HEK293 (cell line): ENCODE results near the gene EHMT1.

Source experiments
- CTCF ChIA-PET: fragments of 350-600 bp; formaldehyde crosslinking; extraction: SDS; loops from one replicate; lab custom pipeline; 2021; ENCODE audit warnings: antibody characterized with exemption; lab: Yijun Ruan, JAX
- POLR2A ChIA-PET: fragments of 300-600 bp; formaldehyde crosslinking; extraction: SDS; loops from one replicate; lab custom pipeline; 2020; ENCODE audit warnings: antibody characterized with exemption, inconsistent platforms; lab: Yijun Ruan, JAX
- H3K27ac ChIP-seq: fragments of 200-500 bp; sonication (Bioruptor generic); 2 replicates; pipeline ENCODE4 v1.5.1; 2014; ENCODE audit warnings: low read depth, low read length, control low read depth, inconsistent platforms; ENCODE audit errors: extremely low read depth
- H3K36me3 ChIP-seq, 2 experiments: fragments of 200-500 bp in 1 of 2; sonication (Bioruptor generic) in 1 of 2; 1 replicate in 1 of 2; 2 replicates in 1 of 2; pipeline ENCODE4 v1.5.1; 2014 to 2017; ENCODE audit warnings: inconsistent platforms in 2 of 2, low read length in 2 of 2; ENCODE audit not compliant: control insufficient read depth in 2 of 2, insufficient read depth in 1 of 2
- H3K4me1 ChIP-seq: fragments of 200-500 bp; sonication (Bioruptor generic); 2 replicates; pipeline ENCODE4 v1.5.1; 2014; ENCODE audit warnings: mild to moderate bottlenecking, low read length, inconsistent platforms; ENCODE audit not compliant: control insufficient read depth, insufficient read depth
- H3K4me3 ChIP-seq: 2 replicates; pipeline ENCODE4 v1.5.1; 2011; ENCODE audit warnings: low read depth, mild to moderate bottlenecking, control low read depth, low read length, moderate library complexity
- H3K9me3 ChIP-seq: fragments of 200-500 bp; sonication (Bioruptor generic); 2 replicates; pipeline ENCODE4 v1.5.1; 2014; ENCODE audit warnings: low read depth, low read length, inconsistent platforms; ENCODE audit not compliant: control insufficient read depth, insufficient read depth
- YY1 ChIP-seq: fragments of 450-650 bp; formaldehyde crosslinking; IDR thresholded peaks from 2 replicates; pipeline ENCODE4 v1.5.1; 2018; ENCODE audit warnings: missing biosample characterization, missing genetic modification characterization
- ZBTB48 ChIP-seq: fragments of 450-650 bp; formaldehyde crosslinking; IDR thresholded peaks from 2 replicates; pipeline ENCODE4 v1.5.1; 2016; ENCODE audit warnings: missing biosample characterization, missing genetic modification characterization
- ZNF433 ChIP-seq: fragments of 450-650 bp; formaldehyde crosslinking; IDR thresholded peaks from 2 replicates; pipeline ENCODE4 v1.5.1; 2016; ENCODE audit warnings: missing biosample characterization, missing genetic modification characterization, low read depth
- ZNF48 ChIP-seq: fragments of 450-650 bp; formaldehyde crosslinking; IDR thresholded peaks from 2 replicates; pipeline ENCODE4 v1.5.1; 2016; ENCODE audit warnings: missing biosample characterization, missing genetic modification characterization
- TF ChIP-seq, protein P1 (sequence below): fragments of 450-650 bp; formaldehyde crosslinking; IDR thresholded peaks from 2 replicates; pipeline ENCODE4 v1.5.1; 2016; ENCODE audit warnings: missing biosample characterization, missing genetic modification characterization
- TF ChIP-seq, protein P2 (sequence below): fragments of 450-650 bp; formaldehyde crosslinking; IDR thresholded peaks from 2 replicates; pipeline ENCODE4 v1.5.1; 2016; ENCODE audit warnings: missing biosample characterization, missing genetic modification characterization, low read depth
- TF ChIP-seq, protein P3 (sequence below): fragments of 450-650 bp; formaldehyde crosslinking; IDR thresholded peaks from 2 replicates; pipeline ENCODE4 v1.5.1; 2016; ENCODE audit warnings: missing biosample characterization, missing genetic modification characterization, borderline replicate concordance
- TF ChIP-seq, protein P4 (sequence below): fragments of 450-650 bp; formaldehyde crosslinking; IDR thresholded peaks from 2 replicates; pipeline ENCODE4 v1.5.1; 2016; ENCODE audit warnings: missing biosample characterization, missing genetic modification characterization
- TF ChIP-seq, protein P5 (sequence below): fragments of 450-650 bp; formaldehyde crosslinking; IDR thresholded peaks from 2 replicates; pipeline ENCODE4 v1.5.1; 2016; ENCODE audit warnings: missing biosample characterization, missing genetic modification characterization
- TF ChIP-seq, protein P6 (sequence below): fragments of 450-650 bp; formaldehyde crosslinking; IDR thresholded peaks from 2 replicates; pipeline ENCODE4 v1.5.1; 2017; ENCODE audit warnings: missing biosample characterization, missing genetic modification characterization
- TF ChIP-seq, protein P7 (sequence below): fragments of 450-650 bp; formaldehyde crosslinking; conservative IDR thresholded peaks from 2 replicates; pipeline ENCODE4 v1.5.1; 2016; ENCODE audit warnings: low read depth, missing biosample characterization, missing genetic modification characterization
- TF ChIP-seq, protein P8 (sequence below): fragments of 450-650 bp; formaldehyde crosslinking; IDR thresholded peaks from 2 replicates; pipeline ENCODE4 v1.5.1; 2016; ENCODE audit warnings: missing biosample characterization, missing genetic modification characterization

EHMT1 gene

DNA sequence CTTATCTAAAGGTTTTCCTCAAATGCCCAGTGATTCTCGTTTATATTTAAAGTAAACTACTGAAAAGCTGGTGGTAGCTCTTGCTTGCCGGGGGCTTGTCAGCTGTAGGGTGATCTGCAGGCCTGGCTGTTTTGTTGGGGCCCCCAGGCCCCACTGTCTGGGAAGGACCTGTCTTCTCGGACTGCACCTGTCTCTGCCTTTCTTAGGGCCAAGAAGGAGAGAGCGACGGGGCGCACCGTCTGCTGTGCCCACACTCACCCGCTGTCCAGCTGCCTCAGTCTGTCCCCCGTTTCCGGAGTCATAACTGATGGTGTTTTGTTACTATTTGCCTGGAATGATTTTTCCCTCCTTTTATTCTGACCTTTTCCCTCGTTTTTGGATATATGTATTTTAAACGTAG lies 164.7 kb downstream of the EHMT1 start (continued):
- TF ChIP-seq, protein P1, sequence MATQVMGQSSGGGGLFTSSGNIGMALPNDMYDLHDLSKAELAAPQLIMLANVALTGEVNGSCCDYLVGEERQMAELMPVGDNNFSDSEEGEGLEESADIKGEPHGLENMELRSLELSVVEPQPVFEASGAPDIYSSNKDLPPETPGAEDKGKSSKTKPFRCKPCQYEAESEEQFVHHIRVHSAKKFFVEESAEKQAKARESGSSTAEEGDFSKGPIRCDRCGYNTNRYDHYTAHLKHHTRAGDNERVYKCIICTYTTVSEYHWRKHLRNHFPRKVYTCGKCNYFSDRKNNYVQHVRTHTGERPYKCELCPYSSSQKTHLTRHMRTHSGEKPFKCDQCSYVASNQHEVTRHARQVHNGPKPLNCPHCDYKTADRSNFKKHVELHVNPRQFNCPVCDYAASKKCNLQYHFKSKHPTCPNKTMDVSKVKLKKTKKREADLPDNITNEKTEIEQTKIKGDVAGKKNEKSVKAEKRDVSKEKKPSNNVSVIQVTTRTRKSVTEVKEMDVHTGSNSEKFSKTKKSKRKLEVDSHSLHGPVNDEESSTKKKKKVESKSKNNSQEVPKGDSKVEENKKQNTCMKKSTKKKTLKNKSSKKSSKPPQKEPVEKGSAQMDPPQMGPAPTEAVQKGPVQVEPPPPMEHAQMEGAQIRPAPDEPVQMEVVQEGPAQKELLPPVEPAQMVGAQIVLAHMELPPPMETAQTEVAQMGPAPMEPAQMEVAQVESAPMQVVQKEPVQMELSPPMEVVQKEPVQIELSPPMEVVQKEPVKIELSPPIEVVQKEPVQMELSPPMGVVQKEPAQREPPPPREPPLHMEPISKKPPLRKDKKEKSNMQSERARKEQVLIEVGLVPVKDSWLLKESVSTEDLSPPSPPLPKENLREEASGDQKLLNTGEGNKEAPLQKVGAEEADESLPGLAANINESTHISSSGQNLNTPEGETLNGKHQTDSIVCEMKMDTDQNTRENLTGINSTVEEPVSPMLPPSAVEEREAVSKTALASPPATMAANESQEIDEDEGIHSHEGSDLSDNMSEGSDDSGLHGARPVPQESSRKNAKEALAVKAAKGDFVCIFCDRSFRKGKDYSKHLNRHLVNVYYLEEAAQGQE (tag by site-specific recombination) = no peak
- TF ChIP-seq, protein P2, sequence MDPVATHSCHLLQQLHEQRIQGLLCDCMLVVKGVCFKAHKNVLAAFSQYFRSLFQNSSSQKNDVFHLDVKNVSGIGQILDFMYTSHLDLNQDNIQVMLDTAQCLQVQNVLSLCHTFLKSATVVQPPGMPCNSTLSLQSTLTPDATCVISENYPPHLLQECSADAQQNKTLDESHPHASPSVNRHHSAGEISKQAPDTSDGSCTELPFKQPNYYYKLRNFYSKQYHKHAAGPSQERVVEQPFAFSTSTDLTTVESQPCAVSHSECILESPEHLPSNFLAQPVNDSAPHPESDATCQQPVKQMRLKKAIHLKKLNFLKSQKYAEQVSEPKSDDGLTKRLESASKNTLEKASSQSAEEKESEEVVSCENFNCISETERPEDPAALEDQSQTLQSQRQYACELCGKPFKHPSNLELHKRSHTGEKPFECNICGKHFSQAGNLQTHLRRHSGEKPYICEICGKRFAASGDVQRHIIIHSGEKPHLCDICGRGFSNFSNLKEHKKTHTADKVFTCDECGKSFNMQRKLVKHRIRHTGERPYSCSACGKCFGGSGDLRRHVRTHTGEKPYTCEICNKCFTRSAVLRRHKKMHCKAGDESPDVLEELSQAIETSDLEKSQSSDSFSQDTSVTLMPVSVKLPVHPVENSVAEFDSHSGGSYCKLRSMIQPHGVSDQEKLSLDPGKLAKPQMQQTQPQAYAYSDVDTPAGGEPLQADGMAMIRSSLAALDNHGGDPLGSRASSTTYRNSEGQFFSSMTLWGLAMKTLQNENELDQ (tag by site-specific recombination) = no peak
- TF ChIP-seq ZBTB48 = no peak
- TF ChIP-seq, protein P3, sequence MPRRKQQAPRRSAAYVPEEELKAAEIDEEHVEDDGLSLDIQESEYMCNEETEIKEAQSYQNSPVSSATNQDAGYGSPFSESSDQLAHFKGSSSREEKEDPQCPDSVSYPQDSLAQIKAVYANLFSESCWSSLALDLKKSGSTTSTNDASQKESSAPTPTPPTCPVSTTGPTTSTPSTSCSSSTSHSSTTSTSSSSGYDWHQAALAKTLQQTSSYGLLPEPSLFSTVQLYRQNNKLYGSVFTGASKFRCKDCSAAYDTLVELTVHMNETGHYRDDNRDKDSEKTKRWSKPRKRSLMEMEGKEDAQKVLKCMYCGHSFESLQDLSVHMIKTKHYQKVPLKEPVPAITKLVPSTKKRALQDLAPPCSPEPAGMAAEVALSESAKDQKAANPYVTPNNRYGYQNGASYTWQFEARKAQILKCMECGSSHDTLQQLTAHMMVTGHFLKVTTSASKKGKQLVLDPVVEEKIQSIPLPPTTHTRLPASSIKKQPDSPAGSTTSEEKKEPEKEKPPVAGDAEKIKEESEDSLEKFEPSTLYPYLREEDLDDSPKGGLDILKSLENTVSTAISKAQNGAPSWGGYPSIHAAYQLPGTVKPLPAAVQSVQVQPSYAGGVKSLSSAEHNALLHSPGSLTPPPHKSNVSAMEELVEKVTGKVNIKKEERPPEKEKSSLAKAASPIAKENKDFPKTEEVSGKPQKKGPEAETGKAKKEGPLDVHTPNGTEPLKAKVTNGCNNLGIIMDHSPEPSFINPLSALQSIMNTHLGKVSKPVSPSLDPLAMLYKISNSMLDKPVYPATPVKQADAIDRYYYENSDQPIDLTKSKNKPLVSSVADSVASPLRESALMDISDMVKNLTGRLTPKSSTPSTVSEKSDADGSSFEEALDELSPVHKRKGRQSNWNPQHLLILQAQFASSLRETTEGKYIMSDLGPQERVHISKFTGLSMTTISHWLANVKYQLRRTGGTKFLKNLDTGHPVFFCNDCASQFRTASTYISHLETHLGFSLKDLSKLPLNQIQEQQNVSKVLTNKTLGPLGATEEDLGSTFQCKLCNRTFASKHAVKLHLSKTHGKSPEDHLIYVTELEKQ (tag by site-specific recombination) = no peak
- TF ChIP-seq, protein P4, sequence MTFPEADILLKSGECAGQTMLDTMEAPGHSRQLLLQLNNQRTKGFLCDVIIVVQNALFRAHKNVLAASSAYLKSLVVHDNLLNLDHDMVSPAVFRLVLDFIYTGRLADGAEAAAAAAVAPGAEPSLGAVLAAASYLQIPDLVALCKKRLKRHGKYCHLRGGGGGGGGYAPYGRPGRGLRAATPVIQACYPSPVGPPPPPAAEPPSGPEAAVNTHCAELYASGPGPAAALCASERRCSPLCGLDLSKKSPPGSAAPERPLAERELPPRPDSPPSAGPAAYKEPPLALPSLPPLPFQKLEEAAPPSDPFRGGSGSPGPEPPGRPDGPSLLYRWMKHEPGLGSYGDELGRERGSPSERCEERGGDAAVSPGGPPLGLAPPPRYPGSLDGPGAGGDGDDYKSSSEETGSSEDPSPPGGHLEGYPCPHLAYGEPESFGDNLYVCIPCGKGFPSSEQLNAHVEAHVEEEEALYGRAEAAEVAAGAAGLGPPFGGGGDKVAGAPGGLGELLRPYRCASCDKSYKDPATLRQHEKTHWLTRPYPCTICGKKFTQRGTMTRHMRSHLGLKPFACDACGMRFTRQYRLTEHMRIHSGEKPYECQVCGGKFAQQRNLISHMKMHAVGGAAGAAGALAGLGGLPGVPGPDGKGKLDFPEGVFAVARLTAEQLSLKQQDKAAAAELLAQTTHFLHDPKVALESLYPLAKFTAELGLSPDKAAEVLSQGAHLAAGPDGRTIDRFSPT (tag by site-specific recombination) = no peak
- TF ChIP-seq, protein P5, sequence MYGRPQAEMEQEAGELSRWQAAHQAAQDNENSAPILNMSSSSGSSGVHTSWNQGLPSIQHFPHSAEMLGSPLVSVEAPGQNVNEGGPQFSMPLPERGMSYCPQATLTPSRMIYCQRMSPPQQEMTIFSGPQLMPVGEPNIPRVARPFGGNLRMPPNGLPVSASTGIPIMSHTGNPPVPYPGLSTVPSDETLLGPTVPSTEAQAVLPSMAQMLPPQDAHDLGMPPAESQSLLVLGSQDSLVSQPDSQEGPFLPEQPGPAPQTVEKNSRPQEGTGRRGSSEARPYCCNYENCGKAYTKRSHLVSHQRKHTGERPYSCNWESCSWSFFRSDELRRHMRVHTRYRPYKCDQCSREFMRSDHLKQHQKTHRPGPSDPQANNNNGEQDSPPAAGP (tag by site-specific recombination) = no peak

DNA sequence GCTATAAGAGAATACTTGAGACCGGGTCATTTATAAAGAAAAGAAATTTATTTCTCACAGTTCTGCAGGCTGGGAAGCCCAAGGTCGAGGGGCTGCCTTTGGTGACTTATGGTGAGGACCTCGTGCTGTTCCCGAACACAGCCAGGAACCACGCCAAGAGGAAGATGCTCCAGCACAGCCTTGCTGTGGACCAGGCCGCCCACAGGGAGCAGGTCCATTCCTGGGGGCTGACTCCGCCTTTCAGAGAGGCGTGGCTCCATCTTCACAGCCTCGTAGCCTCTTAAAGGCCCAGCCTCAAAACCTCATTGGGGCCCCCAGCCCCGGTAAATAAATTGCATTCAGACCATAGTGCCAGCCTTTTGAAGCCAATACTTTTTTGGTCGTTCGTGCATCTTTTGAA lies 165.2 kb downstream of the EHMT1 start:
- CTCF ChIA-PET = interaction anchor here (0.6 to 1.3 kb wide), 2 partner anchors 40 to 111 kb away, joined by 3 to 4 read pairs; no protein-coding TSS in a partner anchor
- Histone ChIP-seq H3K9me3 (no peaks in the 10 kb centered on the region), H3K27ac (no peak overlapping the region), H3K4me3 (no peak overlapping the region), H3K36me3 (peaks cover 0 to 74% of the 10 kb centered on the region in 2 experiments; a peak in 2 of 3 replicates), H3K4me1 (no peaks in the 10 kb centered on the region)
- POLR2A ChIA-PET = interaction anchor here (0.6 kb wide), 1 partner anchor 34 kb away, joined by 3 read pairs; no protein-coding TSS in a partner anchor
- TF ChIP-seq YY1 (tag by site-specific recombination) = no peak
- no peak for TF ChIP-seq ZNF433 (tag by site-specific recombination)
- TF ChIP-seq, protein P6, sequence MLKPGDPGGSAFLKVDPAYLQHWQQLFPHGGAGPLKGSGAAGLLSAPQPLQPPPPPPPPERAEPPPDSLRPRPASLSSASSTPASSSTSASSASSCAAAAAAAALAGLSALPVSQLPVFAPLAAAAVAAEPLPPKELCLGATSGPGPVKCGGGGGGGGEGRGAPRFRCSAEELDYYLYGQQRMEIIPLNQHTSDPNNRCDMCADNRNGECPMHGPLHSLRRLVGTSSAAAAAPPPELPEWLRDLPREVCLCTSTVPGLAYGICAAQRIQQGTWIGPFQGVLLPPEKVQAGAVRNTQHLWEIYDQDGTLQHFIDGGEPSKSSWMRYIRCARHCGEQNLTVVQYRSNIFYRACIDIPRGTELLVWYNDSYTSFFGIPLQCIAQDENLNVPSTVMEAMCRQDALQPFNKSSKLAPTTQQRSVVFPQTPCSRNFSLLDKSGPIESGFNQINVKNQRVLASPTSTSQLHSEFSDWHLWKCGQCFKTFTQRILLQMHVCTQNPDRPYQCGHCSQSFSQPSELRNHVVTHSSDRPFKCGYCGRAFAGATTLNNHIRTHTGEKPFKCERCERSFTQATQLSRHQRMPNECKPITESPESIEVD (tag by site-specific recombination) = no peak
- TF ChIP-seq, protein P7, sequence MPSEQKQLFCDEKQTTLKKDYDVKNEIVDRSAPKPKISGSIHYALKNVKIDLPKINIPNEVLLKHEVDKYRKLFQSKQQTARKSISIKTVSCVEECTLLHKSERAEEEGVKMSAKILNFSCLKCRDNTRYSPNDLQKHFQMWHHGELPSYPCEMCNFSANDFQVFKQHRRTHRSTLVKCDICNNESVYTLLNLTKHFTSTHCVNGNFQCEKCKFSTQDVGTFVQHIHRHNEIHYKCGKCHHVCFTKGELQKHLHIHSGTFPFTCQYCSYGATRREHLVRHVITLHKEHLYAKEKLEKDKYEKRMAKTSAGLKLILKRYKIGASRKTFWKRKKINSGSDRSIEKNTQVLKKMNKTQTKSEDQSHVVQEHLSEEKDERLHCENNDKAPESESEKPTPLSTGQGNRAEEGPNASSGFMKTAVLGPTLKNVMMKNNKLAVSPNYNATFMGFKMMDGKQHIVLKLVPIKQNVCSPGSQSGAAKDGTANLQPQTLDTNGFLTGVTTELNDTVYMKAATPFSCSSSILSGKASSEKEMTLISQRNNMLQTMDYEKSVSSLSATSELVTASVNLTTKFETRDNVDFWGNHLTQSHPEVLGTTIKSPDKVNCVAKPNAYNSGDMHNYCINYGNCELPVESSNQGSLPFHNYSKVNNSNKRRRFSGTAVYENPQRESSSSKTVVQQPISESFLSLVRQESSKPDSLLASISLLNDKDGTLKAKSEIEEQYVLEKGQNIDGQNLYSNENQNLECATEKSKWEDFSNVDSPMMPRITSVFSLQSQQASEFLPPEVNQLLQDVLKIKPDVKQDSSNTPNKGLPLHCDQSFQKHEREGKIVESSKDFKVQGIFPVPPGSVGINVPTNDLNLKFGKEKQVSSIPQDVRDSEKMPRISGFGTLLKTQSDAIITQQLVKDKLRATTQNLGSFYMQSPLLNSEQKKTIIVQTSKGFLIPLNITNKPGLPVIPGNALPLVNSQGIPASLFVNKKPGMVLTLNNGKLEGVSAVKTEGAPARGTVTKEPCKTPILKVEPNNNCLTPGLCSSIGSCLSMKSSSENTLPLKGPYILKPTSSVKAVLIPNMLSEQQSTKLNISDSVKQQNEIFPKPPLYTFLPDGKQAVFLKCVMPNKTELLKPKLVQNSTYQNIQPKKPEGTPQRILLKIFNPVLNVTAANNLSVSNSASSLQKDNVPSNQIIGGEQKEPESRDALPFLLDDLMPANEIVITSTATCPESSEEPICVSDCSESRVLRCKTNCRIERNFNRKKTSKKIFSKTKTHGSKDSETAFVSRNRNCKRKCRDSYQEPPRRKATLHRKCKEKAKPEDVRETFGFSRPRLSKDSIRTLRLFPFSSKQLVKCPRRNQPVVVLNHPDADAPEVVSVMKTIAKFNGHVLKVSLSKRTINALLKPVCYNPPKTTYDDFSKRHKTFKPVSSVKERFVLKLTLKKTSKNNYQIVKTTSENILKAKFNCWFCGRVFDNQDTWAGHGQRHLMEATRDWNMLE (tag by site-specific recombination) = no peak
- TF ChIP-seq ZNF48 (tag by site-specific recombination) = no peak
- TF ChIP-seq, protein P8, sequence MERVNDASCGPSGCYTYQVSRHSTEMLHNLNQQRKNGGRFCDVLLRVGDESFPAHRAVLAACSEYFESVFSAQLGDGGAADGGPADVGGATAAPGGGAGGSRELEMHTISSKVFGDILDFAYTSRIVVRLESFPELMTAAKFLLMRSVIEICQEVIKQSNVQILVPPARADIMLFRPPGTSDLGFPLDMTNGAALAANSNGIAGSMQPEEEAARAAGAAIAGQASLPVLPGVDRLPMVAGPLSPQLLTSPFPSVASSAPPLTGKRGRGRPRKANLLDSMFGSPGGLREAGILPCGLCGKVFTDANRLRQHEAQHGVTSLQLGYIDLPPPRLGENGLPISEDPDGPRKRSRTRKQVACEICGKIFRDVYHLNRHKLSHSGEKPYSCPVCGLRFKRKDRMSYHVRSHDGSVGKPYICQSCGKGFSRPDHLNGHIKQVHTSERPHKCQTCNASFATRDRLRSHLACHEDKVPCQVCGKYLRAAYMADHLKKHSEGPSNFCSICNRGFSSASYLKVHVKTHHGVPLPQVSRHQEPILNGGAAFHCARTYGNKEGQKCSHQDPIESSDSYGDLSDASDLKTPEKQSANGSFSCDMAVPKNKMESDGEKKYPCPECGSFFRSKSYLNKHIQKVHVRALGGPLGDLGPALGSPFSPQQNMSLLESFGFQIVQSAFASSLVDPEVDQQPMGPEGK = no peak
